Right atrium auricular region (tissue), 2 donors: ENCODE data around the gene MAT2A. TPM values are rescaled to one million over a fixed set of nuclear protein-coding genes. Genes with fewer than 3 reads are reported as not detected.
"Not testable (repeated sequence)": the region's sequence is repeated elsewhere in the genome, so short reads cannot be mapped to it uniquely, and the experiment has no call there.

Source experiments
- DNase-seq: peaks from one replicate; pipeline ENCODE4 v3.0.0-alpha.2; 2019; ENCODE audit warnings: low spot score
- H3K27ac ChIP-seq, 2 donors: fragments of 200-600 bp; sonication (generic); 1 replicate in 1 of 2; 2 replicates in 1 of 2; pipeline ENCODE4 v1.5.1; 2016 to 2019
- H3K27me3 ChIP-seq, 2 donors: fragments of 200-600 bp; sonication (generic); one replicate each; pipeline versions ENCODE4 v1.5.1 to v1.6.0; 2017 to 2019
- H3K36me3 ChIP-seq: fragments of 200-600 bp; sonication (generic); one replicate; pipeline ENCODE4 v1.5.1; 2016
- H3K4me1 ChIP-seq, 2 donors: fragments of 200-600 bp; sonication (generic); one replicate each; pipeline versions ENCODE4 v1.5.1 to v1.6.0; 2017 to 2019
- H3K4me3 ChIP-seq, 2 donors: fragments of 200-600 bp; sonication (generic); 1 replicate in 1 of 2; 2 replicates in 1 of 2; pipeline ENCODE4 v1.5.1; 2017 to 2019; ENCODE audit warnings: mild to moderate bottlenecking in 1 of 2, moderate library complexity in 1 of 2
- H3K9me3 ChIP-seq, 2 donors: fragments of 200-600 bp; sonication (generic); one replicate each; pipeline ENCODE4 v1.5.1; 2019
- CTCF ChIP-seq, 2 donors: fragments of 200-600 bp; sonication (generic); IDR thresholded peaks; one replicate each; pipeline ENCODE4 v1.5.1; 2019; ENCODE audit warnings: antibody characterized with exemption in 2 of 2
- total RNA-seq, 2 donors: library from RNA; depleted of rRNA; stranded (reverse); fragments of >200 nt; gene quantifications; one replicate each; pipeline ENCODE4 v1.1.0, GENCODE V29; 2016

Gene MAT2A
- total RNA-seq, 2 donors from 2014 or later: 95.6 to 101 TPM

- TF ChIP-seq CTCF (IDR thresholded peaks at IDR 0.05): no peak
- no peaks in the 10 kb centered on the region for H3K36me3 ChIP-seq
- H3K9me3 ChIP-seq: no peaks in the 10 kb centered on the region
- peaks cover 4 to 78% of the 10 kb centered on the region in 2 donors for H3K4me1 ChIP-seq
- DNase-seq: no peak
- H3K27ac ChIP-seq: peak overlapping the region; percentile 66 to 79
- no peaks in the 10 kb centered on the region for H3K27me3 ChIP-seq
- no peak overlapping the region for H3K4me3 ChIP-seq
Observed at GRCh38 chr2:85590950-85591349, 52.0 kb downstream of the MAT2A start.

GRCh38 chr2:85591563-85591962 lies 52.6 kb downstream of the MAT2A start:
- Histone ChIP-seq H3K9me3 (no peaks in the 10 kb centered on the region), H3K36me3 (no peaks in the 10 kb centered on the region), H3K27ac (peak overlapping the region; percentile 66 to 79), H3K27me3 (no peaks in the 10 kb centered on the region), H3K4me3 (no peak overlapping the region), H3K4me1 (peaks cover 4 to 78% of the 10 kb centered on the region in 2 donors)
- DNase-seq: no peak
- no peak for TF ChIP-seq CTCF (IDR thresholded peaks at IDR 0.05)

GRCh38 chr2:85592299-85592698 lies 53.3 kb downstream of the MAT2A start:
- Histone ChIP-seq H3K27ac (peak overlapping the region in 1 of 2 donors; percentile 66), H3K4me1 (peaks cover 4 to 79% of the 10 kb centered on the region in 2 donors)
- not testable (repeated sequence) for DNase-seq, H3K27me3 ChIP-seq, H3K9me3 ChIP-seq, H3K4me3 ChIP-seq, H3K36me3 ChIP-seq

- peaks cover 4 to 76% of the 10 kb centered on the region in 2 donors for H3K4me1 ChIP-seq
- no peak overlapping the region for H3K27ac ChIP-seq
- H3K9me3 ChIP-seq: no peaks in the 10 kb centered on the region
- H3K4me3 ChIP-seq: no peak overlapping the region
- no peaks in the 10 kb centered on the region for H3K27me3 ChIP-seq
- H3K36me3 ChIP-seq: peaks cover 8% of the 10 kb centered on the region
- no peak for TF ChIP-seq CTCF (IDR thresholded peaks at IDR 0.05)
- DNase-seq: no peak
Observed at GRCh38 chr2:85593023-85593422, 54.1 kb downstream of the MAT2A start.

Other genes starting within 250 kb of the MAT2A start
- gene TGOLN2, start 211.2 kb upstream of the MAT2A start, total RNA-seq: 10 to 100 TPM; 89.3 to 99.5 TPM
- 10 to 100 TPM; 34.2 to 40.8 TPM for gene RETSAT, start 184.6 kb upstream of the MAT2A start, total RNA-seq
- 10 to 100 TPM in 1 of 2 donors, 1 to 10 TPM in 1; 8.4 to 11.1 TPM for gene ELMOD3, start 184.4 kb upstream of the MAT2A start, total RNA-seq
- 10 to 100 TPM in 1 of 2 donors, 1 to 10 TPM in 1; 8.7 to 43.4 TPM for gene CAPG, start 128.8 kb upstream of the MAT2A start, total RNA-seq
- gene SH2D6, start 120.5 kb upstream of the MAT2A start, total RNA-seq: not detected
- 10 to 100 TPM; 18.0 to 23.3 TPM for gene GGCX, start 22.3 kb downstream of the MAT2A start, total RNA-seq
- 10 to 100 TPM; 11.9 to 26.1 TPM for gene VAMP8, start 38.4 kb downstream of the MAT2A start, total RNA-seq
- gene VAMP5, start 45.3 kb downstream of the MAT2A start, total RNA-seq: 10 to 100 TPM; 37.2 to 61.7 TPM
- 100 to 1,000 TPM; 109 to 194 TPM for gene RNF181, start 56.6 kb downstream of the MAT2A start, total RNA-seq
- 10 to 100 TPM; 15.8 to 21.7 TPM for gene TMEM150A, start 63.5 kb downstream of the MAT2A start, total RNA-seq
- 10 to 100 TPM in 1 of 2 donors, 1 to 10 TPM in 1; 8.9 to 11.1 TPM for gene C2orf68, start 72.9 kb downstream of the MAT2A start, total RNA-seq
- gene USP39, start 77.0 kb downstream of the MAT2A start, total RNA-seq: 10 to 100 TPM; 35.0 to 78.2 TPM
- gene SFTPB, start 129.0 kb downstream of the MAT2A start, total RNA-seq: under 1 TPM in 1 of 2 donors, not detected in 1; 0.15 TPM
- gene GNLY, start 155.2 kb downstream of the MAT2A start, total RNA-seq: 1 to 10 TPM in 1 of 2 donors, not detected in 1; 1.4 TPM
- 100 to 1,000 TPM in 1 of 2 donors, 10 to 100 TPM in 1; 35.1 to 116 TPM for gene ATOH8, start 214.8 kb downstream of the MAT2A start, total RNA-seq